Islet precursor cell (in vitro differentiated cells): Measurements from ENCODE around the gene REPIN1.
A peak's percentile ranks its signal among the peaks of the same experiment; 100 is the strongest.

ENCODE experiments used
- DNase-seq: peaks from one replicate; pipeline ENCODE4 v3.0.0-alpha.2; 2018

REPIN1 gene

DNA sequence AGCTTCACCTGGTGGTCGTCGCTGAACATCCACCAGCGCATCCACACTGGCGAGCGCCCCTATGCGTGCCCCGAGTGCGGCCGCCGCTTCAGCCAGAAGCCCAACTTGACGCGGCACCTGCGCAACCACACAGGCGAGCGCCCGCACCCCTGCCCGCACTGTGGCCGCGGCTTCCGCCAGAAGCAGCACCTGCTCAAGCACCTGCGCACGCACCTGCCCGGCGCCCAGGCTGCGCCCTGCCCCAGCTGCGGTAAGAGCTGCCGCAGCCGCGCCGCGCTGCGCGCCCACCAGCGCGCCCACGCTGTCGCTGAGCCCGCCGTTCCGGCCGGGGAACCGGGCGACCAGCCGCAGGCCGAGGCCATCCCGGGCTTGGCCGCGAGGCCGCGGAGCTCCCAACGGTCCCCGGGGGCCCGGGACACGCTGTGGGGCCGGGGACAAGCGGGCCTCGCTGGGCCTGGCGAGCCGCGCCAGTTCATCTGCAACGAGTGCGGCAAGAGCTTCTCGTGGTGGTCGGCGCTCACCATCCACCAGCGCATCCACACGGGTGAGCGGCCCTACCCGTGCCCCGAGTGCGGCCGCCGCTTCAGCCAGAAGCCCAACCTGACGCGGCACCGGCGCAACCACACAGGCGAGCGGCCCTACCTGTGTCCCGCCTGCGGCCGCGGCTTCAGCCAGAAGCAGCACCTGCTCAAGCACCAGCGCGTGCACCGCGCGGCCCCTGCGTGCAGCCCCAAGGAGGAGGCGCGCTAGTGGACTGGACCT is 28.9 kb downstream of the REPIN1 start:
- no peak for DNase-seq

- DNase-seq = peak; percentile 83
These were observed 29.7 kb downstream of the REPIN1 start for GRCh38 chr7:150398108-150398964.

- DNase-seq = no peak
These were observed 30.3 kb downstream of the REPIN1 start for GRCh38 chr7:150398965-150399320.

DNA sequence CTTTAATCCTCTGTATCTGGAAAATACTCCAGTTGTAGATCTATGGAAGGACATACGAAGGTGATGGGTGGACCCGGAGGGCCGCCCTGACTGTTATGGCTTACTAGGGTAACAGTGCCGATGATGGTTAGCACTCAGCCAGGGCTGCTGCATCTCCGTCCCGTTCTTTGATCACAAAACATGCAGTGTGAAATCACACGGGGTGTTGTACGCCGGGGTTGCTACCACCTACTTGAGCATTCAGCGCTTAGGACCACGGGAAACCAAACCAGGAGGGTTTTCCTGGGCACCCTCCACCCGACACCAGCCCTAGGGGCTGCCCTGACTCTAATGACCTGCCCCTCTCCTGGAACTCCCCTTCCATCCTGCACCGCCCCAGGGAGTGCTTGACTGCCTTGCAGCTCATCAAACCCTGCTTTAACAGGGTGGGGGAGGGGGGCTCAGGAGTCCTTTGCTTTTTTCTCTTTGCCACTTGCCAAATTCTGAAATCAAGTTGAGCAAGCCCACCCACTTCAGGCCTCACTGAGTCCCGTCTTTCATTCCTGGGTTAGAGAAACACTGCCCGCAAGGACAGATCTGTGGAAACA is 30.9 kb downstream of the REPIN1 start:
- peak; percentile 97 for DNase-seq

DNA sequence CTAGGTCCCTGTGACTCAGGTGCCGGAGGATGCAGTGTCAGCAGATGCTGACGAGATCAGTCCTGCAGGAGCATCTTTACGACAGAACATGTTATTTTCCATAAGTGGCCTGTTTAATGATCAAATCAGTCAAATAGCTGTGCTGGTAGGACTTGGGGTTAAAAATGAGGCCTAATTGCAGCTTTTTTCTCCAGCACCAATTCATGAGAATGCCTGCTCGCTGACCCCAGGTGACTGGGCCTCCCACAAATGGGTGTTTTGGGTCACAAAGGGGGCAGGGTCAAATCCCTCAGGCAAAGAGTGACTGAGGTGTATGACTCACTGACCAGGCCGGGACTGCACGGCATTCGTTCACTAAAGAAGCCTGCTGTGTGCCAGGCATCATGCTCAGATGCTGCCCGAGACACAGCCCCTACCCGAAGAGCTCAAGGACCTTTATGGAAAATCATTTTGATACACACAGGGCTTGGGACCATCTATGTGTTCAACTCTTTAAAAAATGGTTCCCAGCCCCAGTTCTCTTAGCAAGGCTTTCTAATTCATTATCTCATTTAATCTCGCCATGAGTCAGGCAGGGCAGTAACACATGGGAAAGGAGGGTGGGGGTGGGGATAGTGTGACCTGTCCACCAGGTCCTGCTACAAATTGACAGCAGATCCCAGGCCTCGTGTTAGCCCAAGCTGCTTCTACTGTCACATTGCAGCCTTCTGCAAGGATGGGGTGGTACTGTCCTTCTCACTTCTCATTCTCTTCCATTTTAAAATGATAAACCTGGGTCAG is 31.6 kb downstream of the REPIN1 start:
- DNase-seq = peak; percentile 98

DNA sequence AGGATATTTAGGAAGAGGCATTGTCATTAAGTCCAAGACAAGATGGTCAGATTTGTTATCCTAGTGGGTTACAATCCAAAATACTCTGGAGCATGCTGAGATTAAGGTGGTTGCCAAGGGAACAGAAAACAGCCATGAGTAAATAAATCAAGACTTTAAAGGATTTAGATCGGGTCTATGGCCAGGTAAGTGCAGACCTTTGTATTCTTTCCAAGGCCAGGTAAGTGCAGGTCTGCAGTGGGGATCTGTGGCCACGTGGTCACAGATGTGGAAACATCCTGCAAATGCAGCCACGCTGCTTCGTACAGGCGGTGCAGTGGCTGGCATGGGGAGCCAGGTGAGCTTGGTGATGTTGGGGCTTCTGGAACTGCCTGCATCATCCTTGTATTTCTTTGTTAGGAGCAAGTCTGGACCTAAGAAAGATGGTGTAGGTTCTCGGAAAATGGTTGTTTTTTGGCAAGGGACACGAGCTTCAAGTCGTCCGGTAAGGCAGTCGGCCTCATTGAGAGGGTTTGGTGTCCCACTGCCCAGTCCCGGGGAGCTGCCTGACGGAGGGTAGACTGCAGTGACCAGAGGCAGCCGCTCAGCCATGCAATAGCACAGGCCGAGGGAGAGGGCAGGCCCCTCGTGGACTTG is 32.3 kb downstream of the REPIN1 start:
- DNase-seq = peak; percentile 52

DNA sequence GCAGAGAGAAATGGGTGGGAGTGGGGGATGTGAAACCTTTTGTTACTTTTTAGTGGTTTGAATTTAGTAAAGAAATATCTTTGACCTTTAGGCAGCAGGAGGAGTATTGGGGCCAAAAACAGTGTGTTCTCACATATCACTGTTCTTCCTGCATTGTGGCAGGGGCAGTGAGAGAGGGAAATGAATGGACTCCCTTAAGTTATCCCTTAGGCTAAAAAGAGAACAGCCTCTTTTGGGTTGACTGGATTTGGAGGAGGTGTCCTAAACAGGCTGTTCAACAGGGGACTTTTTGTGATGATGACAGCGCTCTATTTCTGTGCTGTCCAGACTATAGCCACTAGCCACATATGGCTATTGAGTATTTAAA is 32.8 kb downstream of the REPIN1 start:
- peak; percentile 47 for DNase-seq

- DNase-seq = peak; percentile 58
These were observed 33.4 kb downstream of the REPIN1 start for GRCh38 chr7:150401861-150402631.

- DNase-seq = peak; percentile 51
These were observed 34.2 kb downstream of the REPIN1 start for GRCh38 chr7:150402671-150403321.

DNA sequence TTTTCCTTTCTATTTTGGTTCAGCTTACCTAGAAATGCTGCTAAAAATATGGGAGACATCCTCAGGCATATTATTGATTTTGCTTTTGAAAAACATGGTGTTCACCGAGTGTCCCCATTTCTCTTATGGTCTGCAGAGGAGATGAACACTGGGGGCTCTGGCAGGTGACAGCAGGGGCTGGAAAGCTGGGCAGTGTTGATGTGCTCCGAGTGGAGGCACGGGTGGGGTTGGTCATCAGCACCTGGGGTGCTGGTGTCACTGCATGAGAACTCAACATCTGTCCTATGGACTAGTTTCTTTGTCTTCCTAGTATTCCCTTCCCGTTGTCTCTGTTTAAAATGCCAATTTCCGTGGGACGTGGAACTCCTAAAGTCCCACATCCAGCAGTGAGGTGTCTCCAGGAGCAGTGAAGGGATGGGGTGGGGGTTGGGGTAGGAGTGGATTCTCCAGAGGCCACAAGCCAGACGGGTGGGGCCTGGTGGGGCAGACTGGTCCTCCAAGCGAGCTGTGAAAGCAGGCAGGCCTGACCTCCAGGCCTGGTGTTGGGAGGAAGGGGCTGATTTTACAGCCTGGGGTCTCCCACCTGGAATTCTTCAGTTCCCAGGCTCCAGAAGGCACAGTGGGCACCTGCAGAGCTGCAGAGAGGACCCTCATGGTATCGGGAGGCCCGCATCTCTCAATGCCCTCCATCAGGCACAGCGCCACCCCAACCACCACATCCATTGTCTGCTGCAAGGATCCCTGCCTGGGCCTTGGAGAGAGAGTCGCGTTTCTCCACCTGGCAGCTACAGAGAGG is 35.0 kb downstream of the REPIN1 start:
- peak; percentile 63 for DNase-seq

DNA sequence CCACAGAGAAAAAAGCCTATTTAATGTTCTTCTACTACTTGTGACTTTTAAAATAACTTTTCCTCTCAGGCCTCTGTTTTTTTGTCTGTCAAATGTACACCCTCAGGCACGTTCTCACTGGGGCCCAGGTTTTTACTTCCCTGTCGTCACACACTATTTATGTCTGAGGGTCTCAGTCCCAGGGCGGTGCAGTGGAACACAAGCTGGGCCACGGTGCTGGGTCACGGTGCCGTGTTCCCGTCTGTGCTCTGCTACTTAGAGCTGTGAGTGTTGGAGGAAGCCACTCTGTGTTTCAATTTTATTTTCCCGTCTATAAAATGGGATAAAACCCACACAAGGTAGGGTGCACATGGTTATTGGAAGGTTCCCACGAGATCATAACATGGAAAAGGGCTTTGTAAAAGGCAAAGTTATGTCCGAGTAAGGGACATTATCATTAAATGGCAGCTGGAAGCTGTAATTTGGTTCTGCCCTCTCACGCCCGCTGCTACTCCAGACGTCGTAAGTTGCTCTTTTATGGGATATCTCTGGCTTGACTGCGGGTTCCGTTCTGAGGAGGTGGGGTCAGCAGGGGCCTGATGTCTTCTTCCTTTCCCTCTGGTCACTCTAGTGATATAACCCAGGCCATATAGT is 35.7 kb downstream of the REPIN1 start:
- DNase-seq = peak; percentile 52

GRCh38 chr7:150404805-150405583 is 36.4 kb downstream of the REPIN1 start:
- DNase-seq = peak; percentile 92

- peak; percentile 73 for DNase-seq
These were observed 37.1 kb downstream of the REPIN1 start for GRCh38 chr7:150405584-150406311.

- DNase-seq = no peak
These were observed 37.6 kb downstream of the REPIN1 start for GRCh38 chr7:150406312-150406566.

GRCh38 chr7:150406567-150407421 is 38.2 kb downstream of the REPIN1 start:
- no peak for DNase-seq

DNA sequence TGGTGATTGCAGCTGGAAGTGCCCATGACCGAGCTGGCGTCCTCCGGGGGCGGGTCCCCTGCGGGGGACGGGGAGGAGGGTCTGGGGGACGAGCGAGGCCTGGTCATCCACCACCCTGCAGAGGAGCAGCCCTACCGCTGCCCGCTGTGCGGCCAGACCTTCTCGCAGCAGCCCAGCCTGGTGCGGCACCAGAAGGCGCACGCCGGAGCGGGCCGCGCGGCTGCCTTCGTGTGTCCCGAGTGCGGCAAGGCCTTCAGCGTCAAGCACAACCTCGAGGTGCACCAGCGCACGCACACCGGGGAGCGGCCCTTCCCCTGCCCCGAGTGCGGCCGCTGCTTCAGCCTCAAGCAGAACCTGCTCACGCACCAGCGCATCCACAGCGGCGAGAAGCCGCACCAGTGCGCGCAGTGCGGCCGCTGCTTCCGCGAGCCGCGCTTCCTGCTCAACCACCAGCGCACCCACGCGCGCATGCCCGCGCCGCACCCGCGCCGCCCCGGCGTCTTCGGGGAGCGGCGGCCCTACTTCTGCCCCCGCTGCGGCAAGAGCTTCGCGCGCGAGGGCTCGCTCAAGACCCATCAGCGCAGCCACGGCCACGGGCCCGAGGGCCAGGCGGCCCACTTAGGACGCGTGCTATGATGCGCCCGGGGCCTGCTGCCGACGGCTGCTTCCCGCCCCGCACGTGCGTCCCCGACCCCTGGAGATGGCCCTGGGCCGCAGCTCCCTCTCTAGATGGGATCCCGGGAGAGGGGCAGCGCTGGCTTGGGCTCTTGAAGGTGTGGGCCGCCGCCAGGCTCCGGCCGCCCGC is 39.2 kb downstream of the REPIN1 start:
- no peak for DNase-seq
